HG02938 (cell line): Measurements from ENCODE around the gene FOXRED2.
"Not testable (repeated sequence)": the region's sequence is repeated elsewhere in the genome, so short reads cannot be mapped to it uniquely, and the experiment has no call there.

Experiments used
- ATAC-seq: cut with Tn5 transposase; IDR thresholded peaks from one replicate; pipeline ENCODE4 v1.9.1; 2021; ENCODE audit warnings: mild to moderate bottlenecking, moderate library complexity; ENCODE audit not compliant: unreplicated experiment

Gene FOXRED2

GRCh38 chr22:36452250-36452977, 54.4 kb downstream of the FOXRED2 start:
- no peak for ATAC-seq

GRCh38 chr22:36450923-36451322, 55.9 kb downstream of the FOXRED2 start:
- ATAC-seq: not testable (repeated sequence)

- ATAC-seq: no peak
Measured at GRCh38 chr22:36449596-36450175, 57.2 kb downstream of the FOXRED2 start.

GRCh38 chr22:36447632-36448031, 59.2 kb downstream of the FOXRED2 start:
- no peak for ATAC-seq

- ATAC-seq: no peak
Measured at GRCh38 chr22:36445158-36445668, 61.6 kb downstream of the FOXRED2 start.

- ATAC-seq: no peak
Measured at GRCh38 chr22:36443198-36443770, 63.6 kb downstream of the FOXRED2 start.

- no peak for ATAC-seq
Measured at GRCh38 chr22:36442506-36443197, 64.2 kb downstream of the FOXRED2 start.

GRCh38 chr22:36440429-36441002, 66.3 kb downstream of the FOXRED2 start:
- ATAC-seq: no peak

- no peak for ATAC-seq
Measured at GRCh38 chr22:36439481-36440271, 67.2 kb downstream of the FOXRED2 start.
